Activated gamma-delta T cell (primary cell): ENCODE data around the gene ZBTB42.

Source experiments
- DNase-seq: peaks from one replicate; lab custom pipeline; 2025; lab: John Stamatoyannopoulos, UW

The ZBTB42 gene

GRCh38 chr14:104769324-104770071, 31.4 kb upstream of the ZBTB42 start:
- no peak for DNase-seq

GRCh38 chr14:104770072-104770579, 30.8 kb upstream of the ZBTB42 start:
- no peak for DNase-seq

GRCh38 chr14:104770851-104771272, 30.0 kb upstream of the ZBTB42 start:
- DNase-seq = no peak

GRCh38 chr14:104771374-104771773, 29.5 kb upstream of the ZBTB42 start:
- DNase-seq = no peak

- DNase-seq = no peak
Observed at GRCh38 chr14:104771918-104772706, 28.8 kb upstream of the ZBTB42 start.

- DNase-seq = no peak
Observed at GRCh38 chr14:104772707-104773504, 28.0 kb upstream of the ZBTB42 start.

GRCh38 chr14:104773505-104774452, 27.1 kb upstream of the ZBTB42 start:
- no peak for DNase-seq

- no peak for DNase-seq
Observed at GRCh38 chr14:104774453-104775072, 26.3 kb upstream of the ZBTB42 start.

- DNase-seq = no peak
Observed at GRCh38 chr14:104775073-104775489, 25.8 kb upstream of the ZBTB42 start.

- DNase-seq = no peak
Observed at GRCh38 chr14:104776481-104776880, 24.4 kb upstream of the ZBTB42 start.

- no peak for DNase-seq
Observed at GRCh38 chr14:104776961-104777807, 23.7 kb upstream of the ZBTB42 start.

GRCh38 chr14:104777808-104778249, 23.1 kb upstream of the ZBTB42 start:
- no peak for DNase-seq

- DNase-seq = no peak
Observed at GRCh38 chr14:104778694-104779331, 22.1 kb upstream of the ZBTB42 start.

GRCh38 chr14:104779776-104780512, 21.0 kb upstream of the ZBTB42 start:
- no peak for DNase-seq

GRCh38 chr14:104780513-104781030, 20.3 kb upstream of the ZBTB42 start:
- DNase-seq = no peak

- no peak for DNase-seq
Observed at GRCh38 chr14:104781271-104782077, 19.4 kb upstream of the ZBTB42 start.
